GM12878 (cell line): ENCODE results near the gene SF3B6. TPM values are rescaled to one million over a fixed set of nuclear protein-coding genes. Genes with fewer than 3 reads are reported as not detected.

Experiments
- ATAC-seq: fragments of 200-7000 bp; cut with Tn5 transposase; 3 replicates; pipeline ENCODE4 v1.9.1; 2020; ENCODE audit warnings: mild to moderate bottlenecking, moderate library complexity
- BruUV-seq: library from RNA; stranded (reverse); fragments of 400-500 nt; replicated peaks from 2 replicates; lab custom pipeline; 2021; lab: Mats Ljungman, UMichigan
- CTCF ChIA-PET: fragments of 300-600 bp; sonication (Branson Sonifier 250); formaldehyde crosslinking; extraction: SDS; loops from one replicate; lab custom pipeline; 2021; ENCODE audit warnings: inconsistent platforms; lab: Yijun Ruan, JAX
- POLR2A ChIA-PET: fragments of 350-600 bp; formaldehyde crosslinking; extraction: SDS; loops from one replicate; lab custom pipeline; 2021; ENCODE audit warnings: inconsistent platforms; lab: Charles Lee
- RAD21 ChIA-PET: fragments of 300-600 bp; sonication (Branson Sonifier 250); formaldehyde crosslinking; loops from one replicate; lab custom pipeline; 2023; ENCODE audit warnings: antibody characterized with exemption; ENCODE audit not compliant: unreplicated experiment; lab: Charles Lee
- SMC1A ChIA-PET: fragments of 300-600 bp; sonication (Branson Sonifier 250); formaldehyde crosslinking; loops from one replicate; lab custom pipeline; 2023; ENCODE audit not compliant: unreplicated experiment, uncharacterized antibody; lab: Charles Lee
- DNase-seq: peaks from one replicate; pipeline ENCODE4 v3.0.0-alpha.2; 2011; ENCODE audit warnings: low read depth, low spot score
- FAIRE-seq: peaks from 3 replicates; lab custom pipeline; 2011; peaks lifted over from hg19 to GRCh38; lab: Jason Lieb, UNC
- H2AFZ ChIP-seq: 2 replicates; pipeline ENCODE4 v1.6.0; 2011; ENCODE audit warnings: low read depth, low read length, control low read depth; ENCODE audit not compliant: control insufficient read depth
- H3K27ac ChIP-seq: 2 replicates; pipeline ENCODE4 v1.5.1; 2011; ENCODE audit warnings: control low read depth; ENCODE audit not compliant: control insufficient read depth, insufficient read depth
- H3K27me3 ChIP-seq, 2 experiments: replicated peaks in 1 of 2; 2 replicates each; pipeline versions ENCODE4 v1.6.0 to v1.6.1; 2011; ENCODE audit warnings: low read length in 1 of 2; ENCODE audit not compliant: control insufficient read depth in 2 of 2, insufficient read depth in 2 of 2
- H3K36me3 ChIP-seq, 2 experiments: 2 replicates each; pipeline ENCODE4 v1.5.1; 2011; ENCODE audit warnings: low read length in 1 of 2; ENCODE audit not compliant: control insufficient read depth in 2 of 2, insufficient read depth in 2 of 2
- H3K4me1 ChIP-seq: 2 replicates; pipeline ENCODE4 v1.6.1; 2011; ENCODE audit warnings: mild to moderate bottlenecking, low read length, moderate library complexity, mixed read lengths; ENCODE audit not compliant: control insufficient read depth, insufficient read depth
- H3K4me2 ChIP-seq: 2 replicates; pipeline ENCODE4 v1.6.0; 2011; ENCODE audit warnings: control low read depth; ENCODE audit not compliant: control insufficient read depth, insufficient read depth
- H3K4me3 ChIP-seq: fragments of 200-600 bp; sonication (generic); 2 replicates; pipeline ENCODE4 v1.5.1; 2016
- H3K79me2 ChIP-seq: 2 replicates; pipeline ENCODE4 v1.6.0; 2011; ENCODE audit warnings: low read length; ENCODE audit not compliant: control insufficient read depth, insufficient read depth
- H3K9ac ChIP-seq: 2 replicates; pipeline ENCODE4 v1.8.0; 2011; ENCODE audit warnings: low read length, control low read depth, mixed read lengths; ENCODE audit not compliant: control insufficient read depth, insufficient read depth
- H3K9me3 ChIP-seq: replicated peaks from 3 replicates; pipeline ENCODE4 v1.5.1; 2011; ENCODE audit warnings: mild to moderate bottlenecking, low read length; ENCODE audit not compliant: control insufficient read depth, insufficient read depth
- H4K20me1 ChIP-seq: 2 replicates; pipeline ENCODE4 v1.6.0; 2011; ENCODE audit not compliant: control insufficient read depth, insufficient read depth
- BACH1 ChIP-seq: fragments of 450-650 bp; IDR thresholded peaks from 2 replicates; pipeline ENCODE4 v1.6.1; 2017; ENCODE audit warnings: mild to moderate bottlenecking, borderline replicate concordance
- EP300 ChIP-seq, 2 experiments: fragments of 150-350 bp in 1 of 2; IDR thresholded peaks; 2 replicates each; pipeline ENCODE4 v1.6.1; 2011 to 2012; ENCODE audit warnings: low read depth in 2 of 2, low read length in 2 of 2, borderline replicate concordance in 1 of 2, improper control_type of control experiment in 1 of 2, inconsistent platforms in 1 of 2; ENCODE audit not compliant: control insufficient read depth in 1 of 2
- FOXK2 ChIP-seq: fragments of 450-650 bp; IDR thresholded peaks from 2 replicates; pipeline ENCODE4 v1.6.1; 2017; ENCODE audit warnings: mild to moderate bottlenecking, moderate library complexity
- GABPA ChIP-seq: IDR thresholded peaks from 2 replicates; pipeline ENCODE4 v1.6.1; 2014; ENCODE audit warnings: antibody characterized with exemption, low read depth, mild to moderate bottlenecking, inconsistent platforms
- GATAD2B ChIP-seq: fragments of 450-650 bp; conservative IDR thresholded peaks from 2 replicates; pipeline ENCODE4 v1.6.1; 2017; ENCODE audit warnings: low read depth, mild to moderate bottlenecking, moderate library complexity
- IKZF2 ChIP-seq, 2 experiments: fragments of 450-650 bp; IDR thresholded peaks; 2 replicates each; pipeline ENCODE4 v1.6.1; 2017; ENCODE audit warnings: mild to moderate bottlenecking in 2 of 2, moderate library complexity in 2 of 2
- MLLT1 ChIP-seq: fragments of 450-650 bp; IDR thresholded peaks from 2 replicates; pipeline ENCODE4 v1.6.1; 2016; ENCODE audit warnings: mild to moderate bottlenecking
- POLR2AphosphoS5 ChIP-seq: IDR thresholded peaks from 2 replicates; pipeline ENCODE4 v1.6.1; 2011; ENCODE audit warnings: mild to moderate bottlenecking, low read length, inconsistent platforms
- SIN3A ChIP-seq: IDR thresholded peaks from 2 replicates; pipeline ENCODE4 v1.6.1; 2012; ENCODE audit warnings: low read depth, low read length, improper control_type of control experiment
- SREBF2 ChIP-seq: IDR thresholded peaks from 2 replicates; pipeline ENCODE4 v1.6.1; 2012; ENCODE audit warnings: mild to moderate bottlenecking, low read length
- ZNF217 ChIP-seq: fragments of 450-650 bp; IDR thresholded peaks from 2 replicates; pipeline ENCODE4 v1.6.1; 2017; ENCODE audit warnings: antibody characterized with exemption, mild to moderate bottlenecking
- WGBS: methylation state at CpG from one replicate; pipeline ENCODE4 v1.1.6; 2016; ENCODE audit warnings: low lambda C conversion rate; ENCODE audit not compliant: insufficient replicate concordance, insufficient coverage; ENCODE audit errors: missing lambda C conversion rate; 5-methylcytosine and 5-hydroxymethylcytosine counted together
- in situ Hi-C: fragments of 300-500 bp; cut with MboI; formaldehyde crosslinking; loops from 9 replicates; pipeline ENCODE4 v1.14.3; 2018; ENCODE audit warnings: mixed read lengths
- intact Hi-C: fragments of 100-400 bp; cut with micrococcal nuclease; formaldehyde crosslinking; loops from one replicate; pipeline ENCODE4 v1.14.2; 2022; ENCODE audit not compliant: unreplicated experiment
- polyA plus RNA-seq, 11 experiments: library from polyadenylated mRNA; depleted of rRNA in 4 of 11; unstranded in 6 of 11; stranded (reverse) in 5 of 11; fragments of >200 nt; fragmentation: Nextera tagmentation in 4 of 11; fragmentation: Illumina TruSeq in 1 of 11; extraction: Ambion mirVana in 4 of 11; extraction: Trizol in 1 of 11; gene quantifications; 1 replicate in 1 of 11; 2 replicates in 10 of 11; pipeline versions ENCODE4 v1.2.1 to v1.2.3, GENCODE V29; 2011 to 2016; ENCODE audit warnings: inconsistent platforms in 2 of 11, missing spikeins in 2 of 11, low read depth in 1 of 11
- total RNA-seq, 4 experiments: library from RNA; depleted of rRNA in 3 of 4; stranded (reverse); fragments of >200 nt in 3 of 4; fragmentation: Illumina TruSeq in 1 of 4; extraction: Trizol in 1 of 4; gene quantifications; 2 replicates each; pipeline versions ENCODE4 v1.2.1 to v1.2.3, GENCODE V29; 2013 to 2021

The SF3B6 gene
- total and polyA plus RNA-seq, 10 of the 15 experiments (the other 5 are each of a cell fraction or from before 2014, with no cell fraction given) = 118 to 584 (median 270) TPM

GRCh38 chr2:24117902-24118301 is 41.8 kb upstream of the SF3B6 start:
- no peaks in the 10 kb centered on the region for H3K79me2 ChIP-seq
- BruUV-seq = no TSS peak
- TF ChIP-seq IKZF2 (IDR thresholded peaks at IDR 0.05) = no peak
- no peak for TF ChIP-seq POLR2AphosphoS5
- TF ChIP-seq SREBF2 = no peak
- TF ChIP-seq MLLT1 = no peak
- no peak for TF ChIP-seq SIN3A
- TF ChIP-seq ZNF217 = no peak
- no peak for TF ChIP-seq GABPA
- TF ChIP-seq, all 136 proteins: peak for 0
- Histone ChIP-seq H3K36me3 (no peaks in the 10 kb centered on the region), H3K9me3 (no peaks in the 10 kb centered on the region), H2AFZ (no peak overlapping the region), H3K4me1 (no peaks in the 10 kb centered on the region), H3K9ac (no peak overlapping the region), H3K27me3 (no peaks in the 10 kb centered on the region), H3K27ac (no peak overlapping the region), H3K4me2 (no peak overlapping the region), H3K4me3 (no peak overlapping the region), H4K20me1 (no peaks in the 10 kb centered on the region)
- ChIA-PET POLR2A (no interaction called here), CTCF (interaction anchor here (1.0 kb wide), 1 partner anchor 294 kb away, joined by 3 read pairs; no protein-coding TSS in a partner anchor), SMC1A (no interaction called here), RAD21 (no interaction called here)
- in situ Hi-C loops (no loop called here), intact Hi-C loops (no loop called here)
- DNase-seq (no peak), ATAC-seq (no peak), FAIRE-seq (no peak)
- WGBS = 80% methylated on average over 1 of the region's 1 CpG

GRCh38 chr2:24115057-24115456 is 38.9 kb upstream of the SF3B6 start:
- no peaks in the 10 kb centered on the region for H3K27me3 ChIP-seq
- no peaks in the 10 kb centered on the region for H3K36me3 ChIP-seq
- no peak overlapping the region for H3K27ac ChIP-seq
- ATAC-seq (no peak), DNase-seq (no peak), FAIRE-seq (no peak)
- SMC1A ChIA-PET = interaction anchor here (0.6 kb wide), 1 partner anchor 239 kb away, joined by 3 read pairs; no protein-coding TSS in a partner anchor
- no peak overlapping the region for H3K9ac ChIP-seq
- no peaks in the 10 kb centered on the region for H3K4me1 ChIP-seq
- no peaks in the 10 kb centered on the region for H4K20me1 ChIP-seq
- 50% methylated on average over 2 of the region's 2 CpGs for WGBS
- POLR2A ChIA-PET = no interaction called here
- no peaks in the 10 kb centered on the region for H3K79me2 ChIP-seq
- no peaks in the 10 kb centered on the region for H3K9me3 ChIP-seq
- no peak overlapping the region for H3K4me3 ChIP-seq
- CTCF ChIA-PET = interaction anchor here (0.7 kb wide), 1 partner anchor 853 kb away, joined by 3 read pairs; no protein-coding TSS in a partner anchor
- H2AFZ ChIP-seq = no peak overlapping the region
- no peak overlapping the region for H3K4me2 ChIP-seq
- intact Hi-C loops (no loop called here), in situ Hi-C loops (no loop called here)
- no TSS peak for BruUV-seq
- no peak for TF ChIP-seq EP300 (IDR thresholded peaks at IDR 0.05; ENCODE audit: borderline replicate concordance in 1 of 2, control insufficient read depth in 1 of 2, low read depth in 2 of 2, low read length in 2 of 2)
- no peak for TF ChIP-seq FOXK2
- TF ChIP-seq BACH1 = no peak
- no peak for TF ChIP-seq GATAD2B
- RAD21 ChIA-PET = no interaction called here
